Measurements from ENCODE around the gene DNA2.

DNA2 gene

DNA sequence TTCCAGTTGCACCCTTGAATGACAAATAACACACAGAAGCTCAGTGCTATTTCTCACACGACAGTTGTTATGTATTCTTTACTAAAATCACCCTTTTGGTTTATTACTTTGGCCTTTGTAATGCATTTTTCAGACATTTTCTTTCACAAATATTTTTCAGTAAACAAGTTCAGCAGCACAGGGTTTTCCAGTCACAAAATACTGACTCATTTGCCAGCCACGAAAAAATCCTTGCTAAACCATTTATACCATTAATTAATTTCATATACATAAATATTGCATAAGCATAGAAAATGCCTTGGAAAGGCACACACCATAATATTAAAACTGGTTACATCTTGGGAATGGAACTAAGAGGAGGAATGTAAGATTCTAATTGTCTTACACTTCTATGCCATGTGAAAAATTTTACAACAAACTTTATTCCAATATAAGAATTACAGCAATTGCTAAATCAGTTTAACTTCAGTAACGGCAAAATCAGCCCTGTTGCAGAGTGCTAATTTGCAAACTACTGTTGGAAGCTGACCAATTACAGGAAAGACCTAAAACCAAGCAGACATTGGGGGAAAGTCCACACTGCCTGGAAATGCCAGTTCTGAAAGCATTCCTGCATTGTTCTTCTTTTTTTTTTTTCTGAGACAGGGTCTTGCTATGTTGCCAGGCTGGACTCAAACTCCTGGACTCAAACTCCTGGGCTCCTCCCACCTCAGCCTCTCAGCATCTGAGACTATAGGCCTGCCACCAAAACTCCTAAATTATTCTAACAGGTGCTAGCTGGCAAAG lies 107.5 kb downstream of the DNA2 start:
- no peak for DNase-seq (ENCODE audit: low spot score)
